Muscle of leg (tissue), 11 donors: ENCODE results near the gene BNIP5. TPM values are rescaled to one million over a fixed set of nuclear protein-coding genes. Genes with fewer than 3 reads are reported as not detected.

Experiments used
- DNase-seq: peaks from one replicate; pipeline ENCODE4 v3.0.0; 2013
- H3K27ac ChIP-seq: one replicate; pipeline ENCODE4 v1.5.1; 2013; ENCODE audit warnings: mild to moderate bottlenecking, low read length, control low read depth
- H3K27me3 ChIP-seq: one replicate; pipeline ENCODE4 v1.6.1; 2013; ENCODE audit warnings: low read length; ENCODE audit not compliant: control insufficient read depth, insufficient read depth
- H3K36me3 ChIP-seq: one replicate; pipeline ENCODE4 v1.6.1; 2013; ENCODE audit warnings: low read length; ENCODE audit not compliant: control insufficient read depth, insufficient read depth
- H3K4me1 ChIP-seq: one replicate; pipeline ENCODE4 v1.6.1; 2013; ENCODE audit warnings: low read length; ENCODE audit not compliant: control insufficient read depth, insufficient read depth
- H3K4me3 ChIP-seq: one replicate; pipeline ENCODE4 v1.5.1; 2013; ENCODE audit warnings: low read length, control low read depth
- H3K9me3 ChIP-seq: replicated peaks from 2 replicates; pipeline ENCODE4 v1.6.1; 2013; ENCODE audit warnings: low read depth, low read length; ENCODE audit not compliant: control insufficient read depth
- WGBS: methylation state at CpG from one replicate; pipeline ENCODE4 v1.1.5; 2013; ENCODE audit warnings: missing lambda C conversion rate; ENCODE audit not compliant: insufficient coverage; 5-methylcytosine and 5-hydroxymethylcytosine counted together
- polyA plus RNA-seq, 8 donors: library from polyadenylated mRNA; unstranded; fragments of 120-200 nt; gene quantifications; one replicate each; pipeline versions ENCODE4 v1.2.1 to v1.2.3, GENCODE V29; 2013; ENCODE audit warnings: inconsistent platforms in 1 of 8, low replicate concordance in 1 of 8; ENCODE audit not compliant: insufficient read length in 8 of 8, insufficient read depth in 1 of 8
- total RNA-seq: library from RNA; stranded (reverse); fragments of 120-200 nt; gene quantifications from one replicate; pipeline ENCODE4 v1.2.4, GENCODE V29; 2013

The BNIP5 gene
- total and polyA plus RNA-seq, 9 donors, result 0.04 to 0.65 (median 0.07) TPM; not detected in 2

DNA sequence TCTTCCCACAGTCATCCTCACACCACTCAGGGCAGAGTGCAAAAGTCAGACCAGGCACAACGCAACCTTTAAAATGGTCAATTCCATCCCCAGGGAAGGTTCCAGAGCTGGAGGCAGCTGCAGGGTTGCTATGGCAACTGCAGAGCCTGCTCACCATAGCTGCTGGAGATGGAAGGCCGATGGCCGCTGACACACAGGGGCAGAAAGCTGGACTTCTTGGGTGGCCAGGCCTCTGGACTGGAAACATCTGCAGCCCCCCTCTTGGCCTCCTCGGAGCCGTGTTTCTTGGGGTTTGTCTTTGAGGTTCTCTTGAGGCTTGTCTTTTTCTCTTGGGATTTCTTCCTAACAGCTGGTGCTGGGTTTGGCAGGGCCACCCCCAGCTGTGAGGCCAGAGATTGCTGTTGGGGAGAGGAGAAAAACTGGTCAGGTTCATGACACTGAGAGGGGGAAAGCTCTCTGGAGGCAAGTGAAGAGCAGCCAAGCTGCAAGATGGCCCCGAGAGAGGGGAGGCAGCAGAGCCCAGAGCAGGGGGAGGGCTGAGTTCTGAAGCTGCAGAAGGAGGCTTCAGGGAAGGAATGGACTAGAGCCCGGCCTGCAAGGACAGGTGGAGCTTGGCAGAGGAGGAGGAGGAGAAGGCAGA, 10.2 kb downstream of the BNIP5 start:
- DNase-seq, result peak; percentile 90
- Histone ChIP-seq H3K4me1 (peaks cover 30% of the 10 kb centered on the region), H3K4me3 (no peak overlapping the region), H3K36me3 (no peaks in the 10 kb centered on the region), H3K27ac (no peak overlapping the region), H3K27me3 (peaks cover 23% of the 10 kb centered on the region), H3K9me3 (no peaks in the 10 kb centered on the region)
- WGBS, result 34% methylated on average over 4 of the region's 7 CpGs

DNA sequence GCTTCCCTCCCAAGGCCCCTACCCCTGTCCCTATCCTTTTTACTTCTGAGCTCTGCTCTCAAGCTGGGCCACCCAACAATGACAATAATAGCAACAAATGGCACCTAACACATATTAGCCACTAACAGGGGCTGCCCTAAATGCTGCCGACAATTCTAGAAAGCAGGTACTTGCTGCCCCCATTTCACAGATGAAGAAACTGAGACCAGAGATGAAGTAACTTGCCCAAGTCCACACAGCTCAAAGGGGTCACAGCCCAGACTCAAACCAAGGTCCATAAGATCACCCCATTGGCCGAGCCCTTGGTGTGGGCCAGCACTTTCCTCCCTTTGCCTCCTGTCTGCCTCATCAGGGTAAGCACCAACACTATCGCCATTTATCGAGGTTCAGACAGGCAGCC, 12.0 kb downstream of the BNIP5 start:
- Histone ChIP-seq H3K27me3 (peaks cover 11% of the 10 kb centered on the region), H3K4me3 (no peak overlapping the region), H3K27ac (no peak overlapping the region), H3K9me3 (no peaks in the 10 kb centered on the region), H3K36me3 (no peaks in the 10 kb centered on the region), H3K4me1 (peaks cover 26% of the 10 kb centered on the region)
- 76% methylated on average over 4 of the region's 4 CpGs for WGBS
- DNase-seq, result no peak

DNA sequence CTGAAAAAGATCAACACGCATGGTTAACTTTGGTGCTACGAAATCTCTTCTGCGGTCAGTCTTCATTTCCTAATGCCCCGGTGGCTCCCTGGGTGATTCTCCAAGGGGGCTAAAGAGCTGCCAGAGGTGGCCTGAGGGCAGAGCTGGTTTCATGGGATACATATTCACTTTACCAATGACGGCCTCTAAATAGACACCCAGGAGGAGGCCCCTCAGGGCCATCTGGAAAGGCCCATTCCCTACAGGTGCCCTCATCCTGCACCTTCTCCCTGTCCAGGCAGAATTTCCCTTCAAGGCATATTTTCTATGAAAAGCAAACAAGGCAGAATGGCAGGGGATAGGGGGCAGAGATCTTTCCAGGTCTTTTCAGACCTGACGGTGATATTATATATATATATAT, 12.5 kb downstream of the BNIP5 start:
- 97% methylated on average over 4 of the region's 6 CpGs for WGBS

DNA sequence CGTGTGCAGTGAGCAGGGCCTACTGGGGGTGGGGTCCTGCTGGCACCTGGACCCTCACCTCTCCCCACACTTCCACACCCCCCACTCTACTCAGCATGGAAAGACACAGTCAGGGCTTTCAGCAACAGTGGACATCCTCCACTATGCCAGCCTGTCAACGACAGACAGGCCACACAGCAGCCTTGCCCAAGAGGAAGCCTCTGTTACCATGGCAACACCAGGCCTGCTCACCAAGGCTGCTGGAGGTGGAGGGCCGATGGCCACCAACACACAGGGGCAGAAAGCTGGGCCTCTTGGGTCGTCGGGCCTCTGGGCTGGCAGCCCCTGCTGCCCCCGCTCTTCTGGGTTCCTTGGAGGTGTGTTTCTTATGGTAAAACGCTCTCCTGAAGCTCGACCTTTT, 13.6 kb downstream of the BNIP5 start:
- Histone ChIP-seq H3K4me1 (peaks cover 26% of the 10 kb centered on the region), H3K27ac (no peak overlapping the region), H3K36me3 (no peaks in the 10 kb centered on the region), H3K27me3 (peaks cover 8% of the 10 kb centered on the region), H3K9me3 (no peaks in the 10 kb centered on the region), H3K4me3 (no peak overlapping the region)
- 29% methylated on average over 2 of the region's 8 CpGs for WGBS
- no peak for DNase-seq

More for the DNA sequence above, 12.5 kb downstream of the BNIP5 start:
- Histone ChIP-seq H3K27ac (no peak overlapping the region), H3K4me1 (peaks cover 26% of the 10 kb centered on the region), H3K9me3 (no peaks in the 10 kb centered on the region), H3K27me3 (peaks cover 11% of the 10 kb centered on the region), H3K4me3 (no peak overlapping the region), H3K36me3 (no peaks in the 10 kb centered on the region)
- no peak for DNase-seq

DNA sequence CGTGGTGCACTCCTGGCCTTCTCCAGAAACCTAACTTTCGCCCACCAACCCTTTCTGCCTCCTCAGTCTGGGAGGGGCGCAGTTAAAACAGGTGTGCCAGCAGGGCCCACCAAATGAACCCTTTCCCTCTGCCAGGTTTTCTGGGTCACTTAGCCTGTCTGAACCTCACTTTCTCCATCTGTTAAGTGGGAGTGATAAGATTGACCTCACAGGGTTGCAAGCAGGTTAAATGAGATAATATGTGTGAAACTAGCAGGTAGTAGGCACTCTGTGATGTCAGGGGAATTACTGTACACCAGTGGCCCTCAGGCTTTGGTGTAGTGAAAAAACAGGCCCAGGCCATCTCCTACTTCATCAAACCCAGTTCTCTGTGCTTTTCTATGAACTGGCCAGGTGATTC, 14.1 kb downstream of the BNIP5 start:
- H3K27me3 ChIP-seq, result peaks cover 8% of the 10 kb centered on the region
- no peaks in the 10 kb centered on the region for H3K9me3 ChIP-seq
- DNase-seq, result no peak
- H3K4me3 ChIP-seq, result no peak overlapping the region
- peaks cover 24% of the 10 kb centered on the region for H3K4me1 ChIP-seq
- no peaks in the 10 kb centered on the region for H3K36me3 ChIP-seq
- H3K27ac ChIP-seq, result no peak overlapping the region
- 84% methylated on average over 2 of the region's 3 CpGs for WGBS

DNA sequence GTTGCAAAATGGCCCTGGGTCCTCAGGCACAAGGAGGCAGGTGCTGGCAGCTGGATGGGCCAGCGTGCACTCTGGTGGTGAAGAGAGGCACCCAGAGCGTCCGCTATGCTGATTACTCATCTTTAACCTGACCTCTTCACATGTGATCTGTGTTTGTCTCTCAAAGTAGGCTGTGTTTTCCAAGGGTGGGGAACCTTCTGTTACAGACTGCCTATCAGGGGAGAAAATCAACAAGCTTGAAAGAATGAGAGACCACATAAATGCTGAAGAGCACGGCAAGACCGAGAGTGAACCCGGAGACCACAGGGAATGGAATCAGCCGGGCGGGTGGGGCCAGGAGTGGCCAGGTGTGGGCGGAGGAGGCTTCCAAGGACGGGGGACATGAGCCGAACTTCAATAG, 16.2 kb downstream of the BNIP5 start:
- no peak overlapping the region for H3K27ac ChIP-seq
- peaks cover 4% of the 10 kb centered on the region for H3K27me3 ChIP-seq
- 88% methylated on average over 7 of the region's 11 CpGs for WGBS
- H3K4me3 ChIP-seq, result no peak overlapping the region
- no peaks in the 10 kb centered on the region for H3K9me3 ChIP-seq
- H3K4me1 ChIP-seq, result peaks cover 7% of the 10 kb centered on the region
- no peak for DNase-seq
- no peaks in the 10 kb centered on the region for H3K36me3 ChIP-seq

DNA sequence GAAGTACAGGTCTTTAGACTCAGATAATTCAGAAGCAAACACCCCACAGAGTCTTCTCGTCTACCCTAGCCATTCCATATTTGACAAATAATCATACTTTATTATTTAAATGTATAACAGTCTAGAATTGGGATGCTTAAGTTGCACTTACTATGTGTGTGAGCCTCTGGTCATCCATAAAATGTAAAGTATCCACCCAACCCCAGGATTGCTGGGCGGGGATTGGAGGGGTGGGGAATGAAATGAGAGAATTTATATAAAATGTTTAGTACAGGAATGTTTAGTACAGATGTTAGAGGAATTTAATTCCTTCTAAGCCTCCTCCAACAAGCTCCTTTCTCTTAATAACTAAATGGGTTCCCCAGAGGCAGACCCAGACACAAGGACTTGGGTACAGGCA, 16.9 kb downstream of the BNIP5 start:
- Histone ChIP-seq H3K27ac (no peak overlapping the region), H3K36me3 (no peaks in the 10 kb centered on the region), H3K4me1 (peaks cover under 1% of the 10 kb centered on the region), H3K9me3 (no peaks in the 10 kb centered on the region), H3K27me3 (peaks cover 6% of the 10 kb centered on the region), H3K4me3 (no peak overlapping the region)
- no peak for DNase-seq
- no CpG with 5 or more reads among the region's 2 CpGs for WGBS

DNA sequence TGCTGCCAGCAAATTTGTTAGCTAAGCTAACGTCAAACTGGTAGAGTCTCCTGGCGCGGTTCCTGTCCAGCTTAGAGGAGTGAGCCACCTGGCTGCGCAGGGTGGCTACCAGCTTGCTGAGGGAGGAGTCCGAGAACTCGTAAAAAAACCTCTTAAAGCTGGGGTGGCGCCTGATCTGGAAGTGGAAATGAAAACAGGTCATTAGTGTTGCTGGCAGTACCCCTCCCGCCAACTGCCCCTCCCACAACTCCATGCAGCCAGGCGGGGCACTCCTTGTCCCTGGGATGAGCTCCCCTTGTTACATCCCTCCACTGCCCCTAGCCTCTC, 17.3 kb downstream of the BNIP5 start:
- H3K4me1 ChIP-seq, result no peaks in the 10 kb centered on the region
- H3K27me3 ChIP-seq, result peaks cover 6% of the 10 kb centered on the region
- 90% methylated on average over 5 of the region's 9 CpGs for WGBS
- no peaks in the 10 kb centered on the region for H3K9me3 ChIP-seq
- H3K4me3 ChIP-seq, result no peak overlapping the region
- DNase-seq, result no peak
- H3K36me3 ChIP-seq, result no peaks in the 10 kb centered on the region
- H3K27ac ChIP-seq, result no peak overlapping the region

DNA sequence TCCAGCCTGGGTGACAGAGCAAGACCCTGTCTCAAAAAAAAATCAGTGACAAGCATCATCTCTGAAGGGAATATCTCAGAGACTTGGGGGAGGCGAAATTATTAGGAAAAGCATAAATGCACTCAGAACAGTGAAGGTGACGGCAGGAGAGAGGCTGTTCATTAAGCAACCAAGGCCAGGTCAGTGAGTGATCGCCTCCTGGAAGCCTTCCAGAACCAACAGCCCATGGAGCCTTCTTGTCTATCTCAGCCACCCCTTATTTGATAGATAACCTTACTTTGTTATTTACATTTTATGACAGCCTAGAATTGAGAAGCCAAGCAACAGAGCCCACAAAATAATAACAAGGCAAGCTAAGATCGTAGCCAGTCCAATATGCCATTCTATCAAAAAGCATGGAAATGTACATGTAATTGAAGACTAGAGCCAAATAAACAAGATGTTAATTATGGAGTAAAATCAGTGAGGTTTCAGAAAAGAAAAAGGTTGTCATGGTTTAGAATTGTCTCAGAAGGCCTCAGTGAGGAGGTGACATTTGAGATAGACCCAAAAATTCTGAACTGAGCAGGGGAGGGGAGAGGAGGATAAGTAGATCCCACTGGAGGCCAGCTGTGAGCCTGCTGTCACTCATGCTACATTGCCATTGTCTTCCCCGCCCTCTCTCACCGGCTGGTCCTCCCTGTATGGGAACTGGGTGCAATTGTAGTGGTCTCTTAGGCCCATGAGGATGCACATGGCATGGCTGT, 17.8 kb downstream of the BNIP5 start:
- Histone ChIP-seq H3K27ac (no peak overlapping the region), H3K4me1 (no peaks in the 10 kb centered on the region), H3K36me3 (no peaks in the 10 kb centered on the region), H3K27me3 (peaks cover 6% of the 10 kb centered on the region), H3K4me3 (no peak overlapping the region), H3K9me3 (no peaks in the 10 kb centered on the region)
- 64% methylated on average over 3 of the region's 6 CpGs for WGBS
- no peak for DNase-seq

DNA sequence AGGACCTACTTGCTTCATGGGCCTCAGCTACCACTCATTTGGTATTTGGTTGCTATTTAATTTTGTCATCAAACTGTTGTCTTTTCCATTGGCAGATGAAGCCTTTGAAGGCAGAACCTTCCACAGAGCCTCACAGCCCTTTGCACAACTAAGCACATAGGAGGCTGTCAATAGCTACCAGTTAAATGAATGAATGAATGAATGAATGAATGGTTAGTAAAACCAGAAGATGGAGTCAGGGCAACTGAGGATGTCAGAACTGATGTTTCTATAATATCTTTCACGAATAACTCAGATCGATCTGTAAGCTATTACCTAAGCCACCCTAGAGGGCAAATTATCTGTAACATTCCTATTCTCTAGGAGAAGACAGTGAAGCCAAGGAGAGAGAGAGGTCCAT, 19.1 kb downstream of the BNIP5 start:
- H3K9me3 ChIP-seq, result no peaks in the 10 kb centered on the region
- H3K27me3 ChIP-seq, result peaks cover 3% of the 10 kb centered on the region
- no peak overlapping the region for H3K4me3 ChIP-seq
- peaks cover 6% of the 10 kb centered on the region for H3K4me1 ChIP-seq
- no peaks in the 10 kb centered on the region for H3K36me3 ChIP-seq
- DNase-seq, result no peak
- H3K27ac ChIP-seq, result no peak overlapping the region
- WGBS, result no CpG with 5 or more reads among the region's 2 CpGs
